ENCODE measurements around the gene UBAP2L. TPM values are rescaled to one million over a fixed set of nuclear protein-coding genes. Genes with fewer than 3 reads are reported as not detected.
"Not testable (repeated sequence)": the region's sequence is repeated elsewhere in the genome, so short reads cannot be mapped to it uniquely, and the experiment has no call there.

The UBAP2L gene
- total and polyA plus RNA-seq, 4 donors = 58.4 to 155 (median 99.7) TPM

DNA sequence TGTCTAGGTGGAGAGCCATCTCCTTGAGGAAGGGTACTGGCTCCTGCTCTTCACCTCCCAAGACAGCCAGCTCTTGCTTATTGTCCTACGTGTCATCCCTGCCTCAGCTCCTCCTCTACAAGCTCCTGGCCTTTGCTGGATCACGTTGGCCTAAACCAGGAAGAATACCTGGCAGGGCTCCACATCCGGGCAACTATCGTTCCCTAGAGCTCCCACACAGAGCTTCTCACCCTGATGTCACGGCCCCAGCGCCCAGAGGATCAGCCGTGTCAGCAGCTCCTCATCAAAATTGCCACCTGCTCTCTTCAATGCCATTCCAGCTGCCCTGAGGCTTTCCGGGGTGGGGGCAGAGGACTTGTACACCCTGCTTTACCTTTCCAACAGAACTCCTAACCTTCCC is 26.9 kb upstream of the UBAP2L start:
- no peak overlapping the region for H3K4me3 ChIP-seq (ENCODE audit: low read depth, low read length)
- H3K4me1 ChIP-seq (ENCODE audit: control insufficient read depth, insufficient read depth, low read length) = no peaks in the 10 kb centered on the region
- WGBS (ENCODE audit: insufficient coverage) = 85% methylated on average over 8 of the region's 8 CpGs
- no peak overlapping the region for H3K27ac ChIP-seq (ENCODE audit: low read depth, low read length)
- DNase-seq (ENCODE audit: low read depth in 4 of 6, low spot score in 6 of 6) = no peak
- H3K36me3 ChIP-seq (ENCODE audit: control insufficient read depth, insufficient read depth, low read length) = no peaks in the 10 kb centered on the region
- H3K9me3 ChIP-seq (ENCODE audit: control insufficient read depth, insufficient read depth, low read length) = no peaks in the 10 kb centered on the region
- H3K27me3 ChIP-seq (ENCODE audit: control insufficient read depth, insufficient read depth, low read length) = peaks cover 8% of the 10 kb centered on the region

GRCh38 chr1:154198756-154199562 is 21.8 kb upstream of the UBAP2L start:
- DNase-seq (ENCODE audit: low read depth in 4 of 6, low spot score in 6 of 6) = peak in 3 of 6 donors; percentile 53 to 84 (median 79)
- Histone ChIP-seq H3K4me1 (ENCODE audit: control insufficient read depth, insufficient read depth, low read length) (no peaks in the 10 kb centered on the region), H3K27me3 (ENCODE audit: control insufficient read depth, insufficient read depth, low read length) (peaks cover 4% of the 10 kb centered on the region), H3K36me3 (ENCODE audit: control insufficient read depth, insufficient read depth, low read length) (no peaks in the 10 kb centered on the region), H3K4me3 (ENCODE audit: low read depth, low read length) (no peak overlapping the region), H3K9me3 (ENCODE audit: control insufficient read depth, insufficient read depth, low read length) (no peaks in the 10 kb centered on the region), H3K27ac (ENCODE audit: low read depth, low read length) (no peak overlapping the region)
- WGBS (ENCODE audit: insufficient coverage) = 17% methylated on average over 1 of the region's 5 CpGs

- H3K4me3 ChIP-seq (ENCODE audit: low read depth, low read length) = no peak overlapping the region
- H3K27ac ChIP-seq (ENCODE audit: low read depth, low read length) = no peak overlapping the region
- peaks cover 1% of the 10 kb centered on the region for H3K36me3 ChIP-seq (ENCODE audit: control insufficient read depth, insufficient read depth, low read length)
- no peak for DNase-seq (ENCODE audit: low read depth in 4 of 6, low spot score in 6 of 6)
- H3K9me3 ChIP-seq (ENCODE audit: control insufficient read depth, insufficient read depth, low read length) = no peaks in the 10 kb centered on the region
- no peaks in the 10 kb centered on the region for H3K27me3 ChIP-seq (ENCODE audit: control insufficient read depth, insufficient read depth, low read length)
- 87% methylated on average over 3 of the region's 3 CpGs for WGBS (ENCODE audit: insufficient coverage)
- no peaks in the 10 kb centered on the region for H3K4me1 ChIP-seq (ENCODE audit: control insufficient read depth, insufficient read depth, low read length)
Measured at GRCh38 chr1:154199563-154199879, 21.2 kb upstream of the UBAP2L start.

GRCh38 chr1:154205778-154206177 is 15.0 kb upstream of the UBAP2L start:
- DNase-seq (ENCODE audit: low read depth in 4 of 6, low spot score in 6 of 6); H3K27ac ChIP-seq (ENCODE audit: low read depth, low read length); H3K27me3 ChIP-seq (ENCODE audit: control insufficient read depth, insufficient read depth, low read length); H3K4me3 ChIP-seq (ENCODE audit: low read depth, low read length); H3K9me3 ChIP-seq (ENCODE audit: control insufficient read depth, insufficient read depth, low read length); H3K4me1 ChIP-seq (ENCODE audit: control insufficient read depth, insufficient read depth, low read length): not testable (repeated sequence)
- no CpG with 5 or more reads among the region's 11 CpGs for WGBS (ENCODE audit: insufficient coverage)
- peaks cover 44% of the 10 kb centered on the region for H3K36me3 ChIP-seq (ENCODE audit: control insufficient read depth, insufficient read depth, low read length)

DNA sequence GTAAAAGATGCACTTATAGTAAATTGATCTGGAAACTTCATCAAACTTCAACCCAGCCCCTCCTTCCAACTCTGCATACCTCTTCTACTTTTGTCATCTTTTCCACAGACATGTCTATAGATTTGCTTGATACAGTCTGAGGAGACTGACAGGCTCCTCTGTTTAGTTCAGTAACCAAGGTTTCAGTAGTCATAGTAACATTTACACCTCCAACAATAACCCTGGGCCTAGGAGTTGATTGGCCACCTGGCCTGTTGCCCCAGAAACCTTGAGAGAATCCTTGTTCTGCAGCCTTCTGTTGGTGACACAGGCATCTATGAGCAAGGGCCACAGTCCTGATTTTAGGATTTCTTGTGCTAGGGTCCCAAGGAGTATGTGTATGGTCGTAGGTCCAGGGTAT is 14.6 kb upstream of the UBAP2L start, which contains the start of gene CFAP141:
Gene CFAP141 (minus strand): TSS at position 138 of the 400 bp plus-strand sequence. CDS start 26 bp downstream, at position 112.
- no CpG with 5 or more reads among the region's 1 CpG for WGBS (ENCODE audit: insufficient coverage)
- DNase-seq (ENCODE audit: low read depth in 4 of 6, low spot score in 6 of 6) = peak in 2 of 6 donors; percentile 10 to 29
- H3K4me1 ChIP-seq (ENCODE audit: control insufficient read depth, insufficient read depth, low read length) = no peaks in the 10 kb centered on the region
- H3K27ac ChIP-seq (ENCODE audit: low read depth, low read length) = no peak within 1 kb of the TSS
- H3K27me3 ChIP-seq (ENCODE audit: control insufficient read depth, insufficient read depth, low read length) = no peaks in the 10 kb centered on the region
- H3K36me3 ChIP-seq (ENCODE audit: control insufficient read depth, insufficient read depth, low read length) = peaks cover 47% of the 10 kb centered on the region
- H3K4me3 ChIP-seq (ENCODE audit: low read depth, low read length) = no peak within 1 kb of the TSS
- H3K9me3 ChIP-seq (ENCODE audit: control insufficient read depth, insufficient read depth, low read length) = no peaks in the 10 kb centered on the region

DNA sequence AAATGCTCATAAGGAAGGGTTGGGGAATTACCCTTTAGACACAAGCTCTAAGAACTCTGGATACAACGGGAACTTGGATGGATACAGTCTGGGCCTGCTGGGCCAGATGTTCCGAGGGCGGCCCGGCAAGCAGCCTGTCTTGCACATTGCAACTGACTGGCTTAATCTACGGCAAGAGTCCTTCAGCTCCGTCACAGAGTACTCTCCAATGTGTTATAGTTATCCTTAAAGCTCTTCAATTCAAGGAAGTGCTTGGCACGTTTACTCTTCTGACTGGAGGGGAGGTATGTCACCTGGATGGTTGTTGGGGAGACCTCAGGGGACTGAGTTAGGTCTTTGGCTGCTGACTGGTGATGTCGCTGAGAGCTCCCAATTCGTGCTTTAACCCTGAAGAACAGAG is 13.5 kb upstream of the UBAP2L start:
- H3K4me3 ChIP-seq (ENCODE audit: low read depth, low read length) = no peak overlapping the region

DNA sequence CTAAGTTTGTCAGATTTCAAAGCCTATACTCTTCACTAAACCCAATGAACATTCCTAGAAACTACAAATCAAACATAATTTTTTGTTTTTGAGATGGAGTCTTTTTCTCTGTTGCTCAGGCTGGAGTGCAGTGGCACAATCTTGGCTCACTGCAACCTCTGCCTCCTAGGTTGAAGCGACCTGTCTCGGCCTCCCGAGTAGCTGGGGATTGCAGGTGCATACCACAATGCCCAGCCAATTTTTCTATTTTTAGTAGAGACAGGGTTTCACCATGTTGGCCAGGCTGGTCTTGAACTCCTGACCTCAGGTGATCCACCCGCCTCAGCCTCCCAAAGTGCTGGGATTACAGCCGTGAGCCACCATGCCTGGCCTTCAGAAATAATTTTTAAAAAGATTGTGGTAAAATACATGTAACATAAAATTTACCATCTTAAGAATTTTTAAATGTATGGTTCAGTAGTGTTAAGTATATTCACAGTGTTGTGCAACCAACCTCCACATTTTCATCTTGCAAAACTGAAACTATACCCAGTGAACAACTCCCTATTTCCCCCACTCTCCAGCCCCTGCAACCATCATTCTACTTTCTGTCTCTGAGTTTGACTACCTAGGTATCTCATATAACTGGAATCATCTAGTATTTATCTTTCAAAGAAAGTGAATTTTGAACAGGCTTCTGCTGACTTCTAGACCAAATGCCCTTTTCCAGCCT is 11.9 kb upstream of the UBAP2L start:
- H3K27ac ChIP-seq (ENCODE audit: low read depth, low read length) = no peak overlapping the region
- H3K4me1 ChIP-seq (ENCODE audit: control insufficient read depth, insufficient read depth, low read length) = no peaks in the 10 kb centered on the region
- no peak overlapping the region for H3K4me3 ChIP-seq (ENCODE audit: low read depth, low read length)
- no peak for DNase-seq (ENCODE audit: low read depth in 4 of 6, low spot score in 6 of 6)
- no CpG with 5 or more reads among the region's 5 CpGs for WGBS (ENCODE audit: insufficient coverage)
- peaks cover 71% of the 10 kb centered on the region for H3K36me3 ChIP-seq (ENCODE audit: control insufficient read depth, insufficient read depth, low read length)
- no peaks in the 10 kb centered on the region for H3K9me3 ChIP-seq (ENCODE audit: control insufficient read depth, insufficient read depth, low read length)
- no peaks in the 10 kb centered on the region for H3K27me3 ChIP-seq (ENCODE audit: control insufficient read depth, insufficient read depth, low read length)

More for the DNA sequence above, 13.5 kb upstream of the UBAP2L start:
- H3K9me3 ChIP-seq (ENCODE audit: control insufficient read depth, insufficient read depth, low read length) = no peaks in the 10 kb centered on the region
- no peaks in the 10 kb centered on the region for H3K4me1 ChIP-seq (ENCODE audit: control insufficient read depth, insufficient read depth, low read length)
- no peak for DNase-seq (ENCODE audit: low read depth in 4 of 6, low spot score in 6 of 6)
- 93% methylated on average over 7 of the region's 9 CpGs for WGBS (ENCODE audit: insufficient coverage)
- peaks cover 58% of the 10 kb centered on the region for H3K36me3 ChIP-seq (ENCODE audit: control insufficient read depth, insufficient read depth, low read length)
- no peaks in the 10 kb centered on the region for H3K27me3 ChIP-seq (ENCODE audit: control insufficient read depth, insufficient read depth, low read length)
- no peak overlapping the region for H3K27ac ChIP-seq (ENCODE audit: low read depth, low read length)

- 100% methylated on average over 2 of the region's 10 CpGs for WGBS (ENCODE audit: insufficient coverage)
- no peaks in the 10 kb centered on the region for H3K27me3 ChIP-seq (ENCODE audit: control insufficient read depth, insufficient read depth, low read length)
- H3K36me3 ChIP-seq (ENCODE audit: control insufficient read depth, insufficient read depth, low read length) = peaks cover 79% of the 10 kb centered on the region
- no peaks in the 10 kb centered on the region for H3K4me1 ChIP-seq (ENCODE audit: control insufficient read depth, insufficient read depth, low read length)
- H3K4me3 ChIP-seq (ENCODE audit: low read depth, low read length) = no peak overlapping the region
- H3K9me3 ChIP-seq (ENCODE audit: control insufficient read depth, insufficient read depth, low read length) = no peaks in the 10 kb centered on the region
- DNase-seq (ENCODE audit: low read depth in 4 of 6, low spot score in 6 of 6) = no peak
- H3K27ac ChIP-seq (ENCODE audit: low read depth, low read length) = no peak overlapping the region
Measured at GRCh38 chr1:154212083-154212482, 8.7 kb upstream of the UBAP2L start.

DNA sequence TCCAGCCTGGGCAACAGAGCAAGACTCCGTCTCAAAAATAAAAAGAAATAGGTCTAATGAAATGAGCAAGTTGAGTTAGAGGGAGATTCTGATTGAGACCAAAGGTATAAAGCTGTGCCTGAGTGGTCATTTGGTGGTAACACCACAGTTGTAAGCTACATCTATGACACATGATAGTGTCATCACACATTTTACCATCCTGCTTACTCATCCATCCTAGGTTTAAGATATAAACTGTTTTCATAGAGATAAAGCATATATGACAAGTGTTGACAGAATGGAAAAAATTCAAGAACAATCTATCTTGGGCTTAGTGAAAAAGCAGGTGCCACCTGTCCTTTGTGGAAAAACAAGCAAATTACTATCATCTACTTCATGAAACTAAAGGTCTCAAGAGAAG is 7.5 kb upstream of the UBAP2L start:
- no peaks in the 10 kb centered on the region for H3K9me3 ChIP-seq (ENCODE audit: control insufficient read depth, insufficient read depth, low read length)

DNA sequence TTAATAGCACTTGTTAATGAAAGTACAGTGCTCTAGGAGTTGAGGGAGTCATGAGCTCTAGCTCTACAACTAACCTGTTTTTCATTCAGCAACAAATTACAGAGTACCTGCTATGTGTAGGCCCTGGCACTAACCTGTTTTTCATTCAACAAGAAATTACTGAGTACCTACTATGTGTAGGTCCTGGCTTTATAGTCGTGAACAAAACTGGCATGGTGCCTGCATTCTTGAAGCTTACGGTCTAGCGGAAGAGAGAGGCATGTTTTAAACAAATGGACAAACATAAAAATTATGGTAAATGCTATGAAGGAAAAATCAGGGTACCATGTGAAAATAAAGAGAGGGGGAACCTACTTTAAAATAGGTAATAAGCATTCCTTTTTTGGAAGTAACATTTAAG is 2.2 kb upstream of the UBAP2L start:
- Histone ChIP-seq H3K36me3 (ENCODE audit: control insufficient read depth, insufficient read depth, low read length) (peaks cover 26% of the 10 kb centered on the region), H3K4me3 (ENCODE audit: low read depth, low read length) (no peak overlapping the region), H3K27ac (ENCODE audit: low read depth, low read length) (no peak overlapping the region)

More for the DNA sequence above, 7.5 kb upstream of the UBAP2L start:
- 100% methylated on average over 1 of the region's 1 CpG for WGBS (ENCODE audit: insufficient coverage)
- DNase-seq (ENCODE audit: low read depth in 4 of 6, low spot score in 6 of 6) = no peak
- Histone ChIP-seq H3K27me3 (ENCODE audit: control insufficient read depth, insufficient read depth, low read length) (no peaks in the 10 kb centered on the region), H3K4me1 (ENCODE audit: control insufficient read depth, insufficient read depth, low read length) (no peaks in the 10 kb centered on the region), H3K36me3 (ENCODE audit: control insufficient read depth, insufficient read depth, low read length) (peaks cover 72% of the 10 kb centered on the region), H3K27ac (ENCODE audit: low read depth, low read length) (no peak overlapping the region), H3K4me3 (ENCODE audit: low read depth, low read length) (no peak overlapping the region)

More for the DNA sequence above, 2.2 kb upstream of the UBAP2L start:
- 92% methylated on average over 2 of the region's 3 CpGs for WGBS (ENCODE audit: insufficient coverage)
- peaks cover 3% of the 10 kb centered on the region for H3K4me1 ChIP-seq (ENCODE audit: control insufficient read depth, insufficient read depth, low read length)
- DNase-seq (ENCODE audit: low read depth in 4 of 6, low spot score in 6 of 6) = no peak
- no peaks in the 10 kb centered on the region for H3K9me3 ChIP-seq (ENCODE audit: control insufficient read depth, insufficient read depth, low read length)
- H3K27me3 ChIP-seq (ENCODE audit: control insufficient read depth, insufficient read depth, low read length) = no peaks in the 10 kb centered on the region
